Measurements from ENCODE around the gene DMTF1.

The DMTF1 gene

DNA sequence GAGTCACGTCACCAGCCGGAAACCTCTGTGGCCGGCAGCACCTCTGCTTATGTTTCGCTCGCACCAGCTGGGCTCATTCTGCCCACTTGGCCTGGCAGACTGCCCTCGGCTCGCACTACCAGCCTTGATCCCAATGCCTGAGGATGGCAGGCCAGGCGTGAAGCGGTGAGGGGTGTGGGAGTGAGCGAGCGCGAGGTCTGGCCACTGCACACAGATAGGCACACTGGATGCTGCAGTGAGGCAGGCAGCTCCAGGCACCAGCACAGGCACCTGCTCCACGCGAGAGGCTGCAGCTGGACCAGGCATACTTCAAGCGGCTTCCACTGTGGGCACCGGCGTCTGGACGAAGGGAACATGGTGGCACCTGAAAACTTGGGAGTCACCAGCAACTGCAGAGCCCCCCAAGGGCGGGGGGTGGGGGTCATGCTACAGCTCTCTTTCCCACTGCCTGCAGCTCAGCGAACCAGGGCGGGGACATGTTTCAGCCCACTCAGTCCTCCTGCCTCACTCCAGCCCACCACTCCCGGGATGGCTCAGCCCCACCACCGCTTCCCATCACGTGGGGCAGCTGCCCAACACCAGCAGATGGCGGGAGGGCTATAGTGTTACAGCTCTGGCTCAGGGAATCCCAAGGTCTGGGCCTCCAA lies 5.4 kb upstream of the DMTF1 start:
- DNase-seq: no peak

DNA sequence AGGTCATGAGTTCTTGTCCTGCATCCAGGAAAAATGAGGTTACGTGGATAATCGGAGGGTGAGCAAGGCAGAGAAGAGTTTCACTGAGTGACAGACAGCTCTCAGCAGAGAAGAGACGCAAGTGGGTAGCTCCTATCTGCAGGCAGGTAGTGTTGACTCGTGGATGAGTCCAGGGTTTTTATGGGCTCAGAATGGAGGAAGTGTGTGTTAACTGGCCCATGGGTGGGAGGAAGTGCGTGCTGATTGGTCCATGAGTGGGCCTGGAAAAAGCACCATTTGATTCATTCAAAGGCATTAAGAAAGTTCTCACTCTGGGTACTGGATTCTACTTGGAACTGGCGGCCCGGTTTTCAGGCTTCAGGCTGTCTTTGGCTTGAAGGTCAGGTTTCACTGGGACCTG lies 4.8 kb upstream of the DMTF1 start:
- no peak for DNase-seq

DNA sequence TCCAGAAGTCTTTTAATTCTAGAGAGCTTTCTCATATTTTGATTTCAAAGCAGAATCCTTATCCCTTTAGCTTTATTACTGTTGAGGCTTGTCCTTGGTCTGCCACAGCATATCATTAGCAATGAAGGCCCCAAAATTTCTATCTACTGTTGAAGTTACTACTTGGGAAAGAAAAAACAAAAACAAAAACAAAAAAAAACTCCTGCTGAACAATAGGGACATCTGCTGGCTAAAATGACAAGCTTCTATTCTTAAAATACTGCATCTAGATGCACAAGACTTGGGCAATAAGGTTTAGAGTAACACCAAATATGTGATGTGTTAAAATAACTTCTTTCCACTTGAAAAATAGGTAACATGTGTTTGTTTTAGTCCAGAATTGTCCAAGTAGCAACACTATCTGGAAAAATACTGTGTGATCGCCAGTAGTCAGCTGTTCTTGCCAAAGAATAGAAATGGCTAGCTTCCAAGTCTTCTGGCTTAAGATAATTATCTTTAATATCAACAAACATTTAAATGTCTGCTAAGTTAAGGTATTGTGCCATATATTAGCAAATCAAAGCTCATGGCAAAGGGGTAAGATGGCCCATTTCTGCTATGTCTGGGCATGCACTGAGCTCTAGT lies 3.8 kb upstream of the DMTF1 start:
- DNase-seq: peak; percentile 50

DNA sequence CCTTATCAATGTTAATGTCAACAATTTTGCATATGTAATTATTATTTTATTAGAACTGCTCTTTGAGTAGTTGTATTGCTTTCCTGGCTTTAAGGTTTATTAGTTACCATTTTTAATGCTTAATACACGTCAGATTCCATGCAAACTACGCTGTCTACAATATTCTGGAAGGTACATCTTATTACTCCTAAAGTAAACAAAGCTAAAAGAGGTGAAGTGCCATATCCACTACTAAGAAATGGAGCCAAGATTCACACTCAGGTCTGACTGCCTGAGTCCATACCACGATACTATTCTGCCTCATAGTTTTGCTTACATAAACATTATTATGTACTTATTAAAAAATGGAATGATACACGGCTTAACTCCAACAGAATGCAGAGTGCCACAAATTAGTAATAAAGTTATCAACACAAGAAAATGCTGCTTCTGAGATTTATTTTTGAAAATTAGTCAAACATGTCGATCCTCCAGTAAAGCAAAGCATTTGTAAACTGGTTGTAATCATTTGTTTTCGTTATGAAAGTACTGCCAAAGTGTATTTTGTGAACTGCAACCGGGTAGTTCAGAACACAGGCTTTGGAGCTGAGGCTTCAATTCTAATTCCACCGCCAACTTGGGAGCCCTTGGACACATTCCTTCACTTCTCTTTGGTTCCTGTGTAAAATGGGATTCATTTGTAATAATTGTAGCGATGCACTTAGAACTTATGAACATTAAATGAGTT lies 1.1 kb upstream of the DMTF1 start:
- no peak for DNase-seq

DNA sequence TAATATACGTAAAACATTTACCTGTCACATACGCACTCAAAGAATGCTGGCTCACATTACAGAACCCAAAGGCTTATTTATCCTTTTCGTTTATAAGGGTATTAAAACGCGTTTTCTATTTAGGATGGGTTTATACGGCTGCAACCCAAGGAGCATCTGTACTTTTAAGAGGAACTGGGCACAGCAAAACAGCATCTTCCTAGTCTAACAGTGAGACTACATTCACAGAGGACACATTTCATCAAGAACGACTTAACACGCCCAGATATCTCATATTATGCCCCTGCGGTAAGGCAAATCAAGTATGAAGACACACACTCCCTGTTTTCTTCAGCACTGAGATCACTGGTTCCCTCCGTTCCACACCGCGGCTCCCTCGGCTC lies 533 bp upstream of the DMTF1 start:
- no peak for DNase-seq

DNA sequence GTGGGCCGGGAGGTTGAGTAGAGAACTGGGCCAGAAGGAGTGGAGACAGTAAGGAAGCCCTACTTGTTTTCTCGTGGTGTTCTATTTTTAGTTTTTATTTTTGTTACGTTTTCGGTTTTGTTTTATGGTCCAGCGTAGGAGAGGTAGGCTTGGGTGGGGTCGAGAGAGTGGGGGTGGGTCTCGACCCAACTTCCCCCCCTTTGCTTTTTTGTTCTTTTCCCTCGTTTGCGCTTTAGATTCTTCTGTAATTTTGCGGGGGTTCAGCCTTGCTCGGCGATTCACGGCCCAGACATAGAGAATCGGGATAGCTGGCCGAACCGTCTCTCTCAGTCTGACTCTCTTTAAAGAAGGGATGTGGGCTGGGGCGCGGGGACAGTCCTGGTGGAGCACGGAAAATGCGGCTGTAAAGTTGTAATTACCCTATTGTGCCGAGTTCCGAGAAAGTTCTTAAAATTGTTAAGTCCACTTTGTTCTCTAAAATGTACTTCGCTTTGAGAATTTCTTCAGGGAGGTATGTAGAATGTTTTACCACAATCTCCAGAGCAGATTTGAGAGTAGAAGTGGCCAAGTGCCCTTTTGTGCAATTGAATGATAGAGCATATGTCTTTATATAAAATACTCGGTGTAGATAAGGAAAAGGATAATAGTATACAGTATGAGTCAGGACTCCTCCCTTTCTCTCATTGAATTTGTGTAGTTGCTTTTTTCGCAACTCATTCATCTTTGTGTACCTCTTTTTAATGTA lies 816 bp downstream of the DMTF1 start:
- no peak for DNase-seq

DNA sequence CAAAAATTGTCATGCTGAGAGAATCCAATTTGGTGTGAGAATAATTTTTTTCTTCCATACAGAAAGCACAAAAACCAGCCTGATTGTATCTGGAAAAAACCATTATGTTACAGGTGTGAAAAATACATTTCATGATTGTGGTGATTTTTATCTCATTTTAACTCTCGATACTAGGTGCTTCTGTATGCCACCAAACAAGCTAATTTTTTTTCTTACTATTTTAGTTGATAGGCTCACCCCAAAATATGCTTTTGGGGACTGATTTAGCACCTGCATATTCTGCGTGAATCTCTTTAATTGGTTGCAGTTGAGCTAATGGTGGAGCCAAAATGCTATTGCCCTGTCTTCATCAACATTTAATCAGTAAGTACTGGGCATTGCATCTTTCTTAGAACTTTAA lies 1.9 kb downstream of the DMTF1 start:
- no peak for DNase-seq

DNA sequence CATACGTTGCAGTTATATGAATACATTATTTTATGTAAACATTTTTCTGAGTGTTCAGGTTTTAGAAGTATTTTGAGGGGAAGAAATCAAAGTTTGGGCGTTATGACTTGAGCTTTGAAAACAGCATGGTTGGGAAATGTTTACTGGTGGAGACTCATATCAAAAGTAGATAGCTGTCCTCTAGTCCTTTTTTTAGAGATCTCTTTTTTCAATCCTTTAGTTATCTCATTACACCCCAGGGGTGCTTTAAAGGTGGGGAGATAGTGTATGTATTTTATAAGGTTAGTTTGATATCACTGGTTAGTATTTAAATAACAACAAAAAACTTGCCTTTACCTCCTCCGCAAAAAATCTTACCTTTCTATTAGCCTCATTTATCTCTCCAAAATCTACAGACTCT lies 2.3 kb downstream of the DMTF1 start:
- DNase-seq: no peak

DNA sequence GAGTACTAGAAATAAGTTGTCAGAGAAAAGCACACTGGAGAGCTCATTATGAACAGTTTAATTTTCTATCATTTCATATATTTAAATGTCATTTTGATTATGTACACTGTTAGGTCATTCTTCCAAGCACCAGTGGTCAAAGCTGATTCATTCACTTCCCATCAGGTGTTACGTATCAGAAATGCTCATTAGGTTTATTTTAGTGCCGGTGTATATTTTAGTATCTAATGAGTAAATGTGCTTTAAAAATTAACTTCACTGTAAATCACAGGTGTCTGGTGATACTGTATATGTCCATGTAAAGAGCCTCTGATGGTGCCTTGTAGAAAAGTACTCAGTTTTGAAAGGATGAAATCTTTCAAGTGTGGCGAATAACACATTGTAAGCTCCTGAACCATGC lies 3.5 kb downstream of the DMTF1 start:
- no peak for DNase-seq

DNA sequence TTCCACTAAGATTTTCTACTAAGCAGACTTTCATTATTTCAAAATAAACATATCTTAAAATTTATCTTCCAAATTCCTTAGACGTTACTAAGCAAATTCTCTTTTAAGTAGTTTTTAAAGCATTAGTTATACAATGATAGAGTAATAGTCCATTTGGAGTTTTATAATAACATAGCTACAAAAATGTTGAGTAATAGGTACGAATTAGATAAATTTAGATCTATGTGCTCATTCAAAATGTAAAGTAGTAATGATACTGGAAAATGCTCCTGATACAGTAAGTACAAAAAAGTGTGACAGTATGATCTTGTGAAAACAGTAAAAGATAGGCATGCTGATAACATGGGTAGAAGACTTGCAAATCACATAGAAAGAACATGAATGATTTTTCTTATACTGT lies 4.5 kb downstream of the DMTF1 start:
- no peak for DNase-seq

DNA sequence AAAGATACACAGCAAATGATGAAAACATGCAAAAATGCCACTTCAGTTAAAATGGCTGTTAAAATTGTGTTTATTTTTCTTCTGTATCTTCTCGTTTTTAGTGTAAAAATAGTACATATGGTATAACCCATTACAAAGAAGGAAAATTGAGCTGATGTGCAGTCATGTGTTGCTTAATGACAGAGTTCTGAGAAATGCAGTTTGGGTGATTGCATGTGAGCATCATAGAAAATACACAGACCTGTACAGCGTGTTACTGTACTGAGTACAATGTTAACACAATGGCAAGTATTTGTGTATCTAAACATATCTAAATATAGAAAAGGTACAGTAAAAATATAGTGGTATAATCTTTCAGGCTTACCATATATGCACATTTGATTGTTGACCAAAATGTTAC lies 7.3 kb downstream of the DMTF1 start:
- no peak for DNase-seq

DNA sequence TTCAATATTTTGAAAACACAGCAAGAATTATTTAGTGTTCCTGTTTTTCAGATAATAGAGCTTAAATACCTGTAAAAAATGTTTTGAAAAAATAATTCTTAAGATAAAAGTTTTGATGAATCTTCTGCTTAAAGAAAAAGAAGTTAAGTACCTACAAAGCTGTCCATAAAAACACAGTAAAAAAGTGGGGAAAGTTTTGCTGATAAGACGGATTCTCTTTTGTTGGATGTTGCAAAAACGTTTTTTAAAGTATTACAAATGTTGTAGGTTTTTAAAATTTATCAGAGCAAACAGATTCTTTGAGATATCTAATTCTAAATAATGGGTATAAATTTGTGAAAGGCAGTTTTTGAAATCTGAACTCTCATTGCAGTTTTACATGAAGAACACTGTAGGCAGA lies 12.2 kb downstream of the DMTF1 start:
- DNase-seq: no peak

DNA sequence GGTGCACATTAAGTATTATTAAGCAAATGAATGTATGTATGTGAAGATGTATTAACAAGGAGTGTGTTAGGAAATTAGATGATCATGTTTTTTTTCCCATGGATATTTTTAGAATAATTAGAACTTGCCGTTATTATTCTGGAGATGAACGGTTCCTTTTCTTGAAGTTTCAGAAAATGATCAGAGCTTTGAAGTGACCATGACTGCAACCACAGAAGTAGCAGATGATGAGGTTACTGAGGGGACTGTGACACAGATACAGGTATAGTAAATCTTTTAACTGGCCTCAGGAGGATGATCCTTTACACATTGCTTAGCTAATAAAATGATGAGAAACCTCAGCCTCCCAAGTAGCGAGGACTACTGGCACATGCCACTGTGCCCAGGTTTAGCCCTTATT lies 18.6 kb downstream of the DMTF1 start:
- DNase-seq: no peak

DNA sequence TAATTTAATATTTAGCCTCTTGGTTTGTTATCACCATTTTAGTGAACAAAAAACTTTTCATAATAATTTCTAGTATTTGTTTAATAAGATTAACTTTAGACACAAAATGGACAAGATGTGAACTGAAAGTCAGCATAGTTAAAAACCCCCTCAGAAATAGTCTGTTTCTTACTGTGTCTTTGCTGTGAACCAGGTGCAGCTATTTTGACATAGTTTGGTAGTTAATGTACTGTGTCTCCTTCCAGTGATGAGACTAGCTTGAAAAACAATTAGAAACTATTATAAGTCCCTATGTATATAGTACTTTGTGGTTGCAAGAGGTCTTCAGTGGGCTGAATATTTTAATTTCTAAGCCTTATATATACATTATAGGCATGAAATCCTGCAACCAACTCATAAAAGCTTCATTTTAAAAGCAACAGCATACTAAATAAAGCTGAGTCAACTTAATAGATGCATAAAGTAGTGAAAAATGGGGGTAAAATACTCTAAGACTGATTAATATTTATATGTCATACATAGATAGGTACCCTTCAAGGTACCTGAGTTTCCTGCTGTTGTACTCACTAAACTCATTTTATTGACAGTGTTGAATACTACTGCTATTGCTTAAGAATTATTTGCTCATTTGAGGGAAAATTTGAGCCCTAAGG lies 19.2 kb downstream of the DMTF1 start:
- no peak for DNase-seq

DNA sequence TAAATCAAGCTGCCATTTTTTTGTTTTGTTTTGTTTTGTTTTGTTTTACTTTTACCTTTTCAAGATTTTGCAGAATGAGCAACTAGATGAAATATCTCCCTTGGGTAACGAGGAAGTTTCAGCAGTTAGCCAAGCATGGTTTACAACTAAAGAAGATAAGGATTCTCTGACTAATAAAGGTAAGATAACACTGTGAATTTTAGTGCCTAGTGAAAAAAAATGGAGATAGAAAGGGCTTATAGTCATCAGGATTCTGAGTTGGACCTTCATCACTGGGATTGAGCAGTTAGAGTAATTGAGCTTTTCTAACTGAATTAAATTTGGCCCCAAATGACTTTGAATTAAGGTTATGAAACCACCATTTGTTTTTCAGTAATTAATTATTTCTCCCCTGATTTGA lies 21.2 kb downstream of the DMTF1 start:
- no peak for DNase-seq

DNA sequence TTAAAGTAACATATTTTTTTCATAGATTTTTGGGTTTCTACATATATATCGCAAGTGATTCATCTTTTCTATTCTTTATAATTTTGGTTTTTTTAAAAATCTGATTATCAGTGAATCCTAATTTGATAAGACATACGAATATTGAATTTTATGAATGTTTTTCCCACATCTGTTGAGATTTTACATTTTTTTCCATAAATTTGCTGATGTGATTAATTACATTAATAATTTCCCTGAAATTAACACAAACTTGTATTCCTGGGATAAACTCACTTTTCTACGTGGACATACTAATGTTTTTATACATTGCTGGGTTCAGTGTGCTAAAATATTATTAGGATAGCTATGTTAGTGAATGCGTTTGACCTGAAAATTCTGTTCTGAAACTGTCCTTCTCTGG lies 26.1 kb downstream of the DMTF1 start:
- DNase-seq: no peak

DNA sequence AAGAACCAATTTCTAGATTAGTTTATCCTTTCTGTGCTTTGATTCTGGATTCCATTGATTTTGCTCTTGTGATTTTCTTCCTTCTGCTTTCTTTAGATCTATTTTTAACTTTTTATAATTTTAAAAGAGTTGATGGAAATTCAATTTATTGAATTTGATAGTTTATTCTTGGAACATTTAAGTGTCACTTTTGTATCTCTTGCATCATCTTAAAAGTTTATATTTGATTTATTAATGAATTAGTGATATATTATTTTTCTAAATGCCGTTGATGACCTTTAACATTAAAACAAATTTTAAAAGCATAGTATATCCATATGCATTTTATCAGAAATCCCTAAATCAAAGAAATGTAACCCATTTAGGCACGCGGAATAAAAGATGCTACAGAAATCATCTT lies 26.9 kb downstream of the DMTF1 start:
- no peak for DNase-seq

DNA sequence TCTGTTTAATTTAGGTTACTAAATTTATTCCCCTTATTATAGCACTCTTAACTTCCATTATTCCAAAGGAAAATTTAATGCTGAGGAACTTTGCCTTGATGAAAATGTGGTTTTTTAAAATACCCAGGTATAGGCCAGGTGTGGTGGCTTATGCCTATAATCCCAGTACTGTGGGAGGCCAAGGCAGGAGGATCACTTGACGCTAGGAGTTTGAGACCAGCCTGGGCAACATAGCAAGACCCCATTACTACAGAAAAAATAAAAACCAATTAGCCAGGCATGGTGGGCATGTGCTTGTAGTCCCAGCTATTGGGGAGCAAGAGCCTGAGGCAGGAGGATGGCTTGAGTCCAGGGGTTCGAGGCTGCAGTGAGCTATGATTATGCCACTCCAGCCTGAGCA lies 34.9 kb downstream of the DMTF1 start:
- no peak for DNase-seq

DNA sequence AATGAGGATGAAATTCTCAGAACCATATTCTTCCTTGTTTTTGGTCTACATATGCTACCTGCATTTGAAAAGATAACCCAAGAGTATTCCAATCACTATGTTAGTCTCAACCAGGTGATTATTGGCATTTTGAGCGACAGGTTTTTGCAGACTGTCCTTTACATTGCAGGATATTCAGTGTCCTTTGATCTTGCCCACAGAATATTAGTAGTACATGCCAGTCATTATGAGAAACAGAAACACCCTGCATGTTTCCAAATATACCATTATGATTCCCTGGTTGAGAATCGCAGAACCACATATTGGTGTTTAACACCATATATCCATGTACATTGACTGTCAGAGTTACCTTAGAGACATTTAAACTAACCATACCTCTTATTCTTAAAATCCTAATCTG lies 36.7 kb downstream of the DMTF1 start:
- no peak for DNase-seq

DNA sequence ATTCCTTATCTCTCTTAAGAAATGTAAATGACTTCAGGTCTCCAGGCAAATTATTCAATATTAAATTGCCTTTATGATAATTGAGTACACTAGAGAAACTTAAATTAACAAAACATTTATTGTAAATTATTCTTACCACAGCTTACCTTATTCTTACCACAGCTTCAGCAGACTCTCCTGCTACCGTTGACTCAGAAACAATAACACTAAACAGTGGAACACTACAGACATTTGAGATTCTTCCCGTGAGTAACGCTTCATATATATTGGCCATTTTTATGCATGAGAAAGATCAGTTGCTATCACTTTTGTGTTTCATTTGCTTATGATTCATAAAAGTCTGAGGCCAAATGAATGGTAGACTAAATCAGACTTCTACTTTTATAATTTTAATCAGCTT lies 38.5 kb downstream of the DMTF1 start:
- no peak for DNase-seq

DNA sequence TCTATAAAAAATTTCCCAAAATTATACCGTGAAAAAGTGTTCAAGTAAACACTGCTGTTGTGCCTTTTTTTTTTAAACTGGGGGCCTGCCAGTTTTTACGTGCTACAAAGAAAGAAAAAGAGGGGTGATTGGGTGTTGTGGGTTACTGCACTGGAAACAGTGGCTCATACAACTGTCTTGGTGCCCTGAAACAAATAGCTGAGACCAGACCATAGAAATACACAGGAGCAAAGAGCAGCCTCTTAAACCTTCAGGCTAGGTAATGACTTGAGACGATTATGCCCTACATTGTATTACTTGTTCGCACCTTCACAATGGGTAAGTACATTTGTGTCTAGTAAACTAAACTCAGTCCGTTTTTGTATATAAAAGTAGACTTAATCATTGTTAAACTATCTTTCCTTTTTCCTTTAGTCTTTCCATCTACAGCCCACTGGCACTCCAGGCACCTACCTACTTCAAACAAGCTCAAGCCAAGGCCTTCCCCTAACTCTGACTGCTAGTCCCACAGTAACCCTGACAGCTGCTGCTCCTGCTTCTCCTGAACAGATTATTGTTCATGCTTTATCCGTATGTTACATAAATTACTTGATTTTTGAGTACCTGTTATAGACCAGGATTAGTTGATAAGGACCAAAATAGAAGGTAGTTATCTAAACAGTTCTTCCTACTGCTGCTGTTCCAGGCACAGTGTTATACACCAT lies 40.7 kb downstream of the DMTF1 start:
- no peak for DNase-seq

DNA sequence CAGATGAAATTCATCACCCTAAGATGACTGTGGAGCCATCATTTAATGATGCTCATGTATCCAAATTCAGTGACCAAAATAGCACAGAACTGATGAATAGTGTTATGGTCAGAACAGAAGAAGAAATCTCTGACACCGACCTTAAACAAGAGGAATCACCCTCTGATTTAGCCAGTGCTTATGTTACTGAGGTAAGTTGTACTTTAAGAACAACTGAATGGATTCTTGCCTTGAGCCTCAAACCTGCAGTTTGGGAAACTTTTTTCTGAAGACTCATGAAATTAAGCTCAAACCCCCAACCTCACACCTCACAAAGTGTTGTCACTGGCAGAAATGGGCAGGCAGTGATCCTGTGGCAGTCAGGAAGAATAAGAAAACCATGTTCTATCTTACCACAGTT lies 41.7 kb downstream of the DMTF1 start:
- no peak for DNase-seq

DNA sequence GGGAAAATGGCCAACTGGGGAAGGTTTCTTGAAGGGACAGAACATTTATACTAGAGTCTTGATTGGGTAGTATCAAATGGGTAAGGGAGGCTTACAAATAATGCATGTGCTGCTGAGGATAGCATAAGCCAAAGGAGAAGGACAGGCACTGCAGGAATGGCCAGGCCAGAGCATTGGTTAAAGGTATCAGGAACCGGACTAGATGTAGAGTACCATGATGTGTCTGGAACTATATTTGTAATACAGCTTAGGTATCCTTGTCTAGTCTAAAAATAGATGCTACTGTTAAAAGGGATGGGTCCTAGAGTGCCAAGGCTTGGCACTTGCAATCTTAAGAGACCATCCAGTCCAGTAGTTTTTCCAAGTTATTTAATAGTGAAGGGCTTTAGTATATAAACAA lies 47.0 kb downstream of the DMTF1 start:
- DNase-seq: no peak
